AG04450 (cell line): ENCODE measurements around the gene KCNH3. TPM values are rescaled to one million over a fixed set of nuclear protein-coding genes. Genes with fewer than 3 reads are reported as not detected.

Source experiments
- CTCF ChIA-PET: fragments of 300-600, 350-600 bp; formaldehyde crosslinking; extraction: SDS; loops from one replicate; lab custom pipeline; 2022; ENCODE audit warnings: antibody characterized with exemption, inconsistent platforms; lab: Charles Lee
- POLR2A ChIA-PET: fragments of 350-600 bp; formaldehyde crosslinking; extraction: SDS; loops from one replicate; lab custom pipeline; 2021; ENCODE audit warnings: antibody characterized with exemption, inconsistent platforms; lab: Yijun Ruan, JAX
- DNase-seq: peaks from one replicate; pipeline ENCODE4 v3.0.0-alpha.2; 2011; ENCODE audit warnings: low read depth, low spot score
- H3K27ac ChIP-seq: one replicate; pipeline ENCODE4 v1.5.1; 2012; ENCODE audit warnings: low read depth, low read length, control low read depth
- H3K27me3 ChIP-seq: one replicate; pipeline ENCODE4 v1.6.0; 2012; ENCODE audit warnings: low read length; ENCODE audit not compliant: control insufficient read depth, insufficient read depth
- H3K4me3 ChIP-seq: 2 replicates; pipeline ENCODE4 v1.5.1; 2011; ENCODE audit warnings: mild to moderate bottlenecking, low read depth, low read length, control low read depth
- H3K9me3 ChIP-seq: 2 replicates; pipeline ENCODE4 v1.5.1; 2012; ENCODE audit warnings: low read length; ENCODE audit not compliant: control insufficient read depth, insufficient read depth
- CTCF ChIP-seq: IDR thresholded peaks from 2 replicates; pipeline ENCODE4 v1.5.1; 2011; ENCODE audit warnings: low read depth, low read length, control low read depth, inconsistent platforms
- polyA minus RNA-seq: library from RNA; depleted of rRNA, polyadenylated mRNA; stranded (reverse); fragments of >200 nt; gene quantifications from 2 replicates; pipeline ENCODE4 v1.2.3, GENCODE V29; 2011; rRNA and poly(A)+ RNA removed
- polyA plus RNA-seq: library from polyadenylated mRNA; depleted of rRNA; stranded (reverse); fragments of >200 nt; gene quantifications from 2 replicates; pipeline ENCODE4 v1.2.3, GENCODE V29; 2011; rRNA removed

KCNH3 gene
- polyA plus RNA-seq = 0.01 and 0.11 TPM in 2 replicates
- polyA minus RNA-seq = not detected in 2 replicates

GRCh38 chr12:49538510-49539403 is at the start of gene KCNH3:
TSS of gene KCNH3 (plus strand) at chr12:49539030. CDS start at chr12:49539417, 387 bp downstream.
- Histone ChIP-seq H3K4me3 (peak within 1 kb of the TSS; percentile 42), H3K27ac (no peak within 1 kb of the TSS), H3K27me3 (peaks cover 47% of the 10 kb centered on the region), H3K9me3 (no peaks in the 10 kb centered on the region; the same call in 1 of the 2 replicates)
- DNase-seq = no peak
- no peak for TF ChIP-seq CTCF
- POLR2A ChIA-PET = no interaction called here
- CTCF ChIA-PET = interaction anchor here (2.1 kb wide), 1 partner anchor 180 kb away, joined by 5 read pairs; no protein-coding TSS in a partner anchor

GRCh38 chr12:49489154-49489553 is 49.7 kb upstream of the KCNH3 start:
- CTCF ChIA-PET = interaction anchor here (0.6 to 1.4 kb wide), 2 partner anchors 48 to 130 kb away, joined by 3 to 5 read pairs; no protein-coding TSS in a partner anchor
- DNase-seq = no peak
- H3K9me3 ChIP-seq = no peaks in the 10 kb centered on the region
- TF ChIP-seq CTCF = no peak
- no peak overlapping the region for H3K4me3 ChIP-seq
- POLR2A ChIA-PET = no interaction called here
- H3K27ac ChIP-seq = no peak overlapping the region
- no peaks in the 10 kb centered on the region for H3K27me3 ChIP-seq

GRCh38 chr12:49489720-49490119 is 49.1 kb upstream of the KCNH3 start:
- CTCF ChIA-PET = interaction anchor here (0.6 to 1.4 kb wide), 5 partner anchors 24 to 131 kb away, joined by 3 to 5 read pairs (median 3); no protein-coding TSS in a partner anchor
- DNase-seq = peak; percentile 67
- POLR2A ChIA-PET = no interaction called here
- Histone ChIP-seq H3K27me3 (no peaks in the 10 kb centered on the region), H3K4me3 (no peak overlapping the region), H3K9me3 (no peaks in the 10 kb centered on the region), H3K27ac (no peak overlapping the region)
- TF ChIP-seq CTCF = peak; percentile 38

GRCh38 chr12:49491823-49492222 is 47.0 kb upstream of the KCNH3 start:
- H3K27ac ChIP-seq = no peak overlapping the region

More at GRCh38 chr12:49491823-49492222, 47.0 kb upstream of the KCNH3 start:
- TF ChIP-seq CTCF = no peak
- ChIA-PET CTCF (interaction anchor here (1.0 kb wide), 1 partner anchor 134 kb away, joined by 3 read pairs; no protein-coding TSS in a partner anchor), POLR2A (no interaction called here)
- Histone ChIP-seq H3K4me3 (no peak overlapping the region), H3K9me3 (no peaks in the 10 kb centered on the region), H3K27me3 (no peaks in the 10 kb centered on the region)
- no peak for DNase-seq
